Measurements from ENCODE around the gene CD47.

DNA sequence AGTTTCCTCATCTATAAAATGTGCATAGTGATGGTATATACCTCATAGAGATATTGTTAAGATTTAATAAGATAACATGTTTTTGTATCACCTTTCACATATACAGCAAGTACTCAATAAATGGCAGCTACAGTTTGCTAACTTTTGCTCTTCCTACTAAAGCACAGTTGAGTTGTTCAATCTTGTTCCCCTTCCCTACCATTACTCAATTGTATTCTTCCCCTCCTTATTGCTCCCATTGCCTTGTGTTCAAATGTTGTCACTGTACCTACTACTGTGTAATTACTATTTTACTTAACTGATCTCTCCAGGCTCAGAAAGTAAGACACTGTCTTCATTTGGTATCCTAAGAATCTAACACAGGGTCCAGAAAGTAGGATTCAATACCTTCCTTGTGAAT, 5.5 kb downstream of the CD47 start:
- TF ChIP-seq TCF7L2 (IDR thresholded peaks at IDR 0.05; ENCODE audit: borderline replicate concordance, extremely low read depth, insufficient read depth, insufficient read length) (no peak), POLR2A (IDR thresholded peaks at IDR 0.05; ENCODE audit: borderline replicate concordance, extremely low read depth, insufficient read depth, insufficient read length) (no peak), YY1 (IDR thresholded peaks at IDR 0.05; ENCODE audit: extremely low read depth, insufficient replicate concordance, low read depth, low read length) (no peak), EGR1 (IDR thresholded peaks at IDR 0.05; ENCODE audit: low read depth) (no peak), EZH2 (IDR thresholded peaks at IDR 0.05) (no peak), ZFX (IDR thresholded peaks at IDR 0.05) (no peak), POLR2AphosphoS5 (IDR thresholded peaks at IDR 0.05; ENCODE audit: low read depth, low read length) (no peak), ELF1 (IDR thresholded peaks at IDR 0.05; ENCODE audit: borderline replicate concordance, low read depth) (no peak), ZNF274 (IDR thresholded peaks at IDR 0.05; ENCODE audit: low read depth, low read length) (no peak), EZH2phosphoT487 (IDR thresholded peaks at IDR 0.05; ENCODE audit: borderline replicate concordance) (no peak), RAD21 (IDR thresholded peaks at IDR 0.05; ENCODE audit: low read depth) (no peak)
- TF ChIP-seq, protein P1, sequence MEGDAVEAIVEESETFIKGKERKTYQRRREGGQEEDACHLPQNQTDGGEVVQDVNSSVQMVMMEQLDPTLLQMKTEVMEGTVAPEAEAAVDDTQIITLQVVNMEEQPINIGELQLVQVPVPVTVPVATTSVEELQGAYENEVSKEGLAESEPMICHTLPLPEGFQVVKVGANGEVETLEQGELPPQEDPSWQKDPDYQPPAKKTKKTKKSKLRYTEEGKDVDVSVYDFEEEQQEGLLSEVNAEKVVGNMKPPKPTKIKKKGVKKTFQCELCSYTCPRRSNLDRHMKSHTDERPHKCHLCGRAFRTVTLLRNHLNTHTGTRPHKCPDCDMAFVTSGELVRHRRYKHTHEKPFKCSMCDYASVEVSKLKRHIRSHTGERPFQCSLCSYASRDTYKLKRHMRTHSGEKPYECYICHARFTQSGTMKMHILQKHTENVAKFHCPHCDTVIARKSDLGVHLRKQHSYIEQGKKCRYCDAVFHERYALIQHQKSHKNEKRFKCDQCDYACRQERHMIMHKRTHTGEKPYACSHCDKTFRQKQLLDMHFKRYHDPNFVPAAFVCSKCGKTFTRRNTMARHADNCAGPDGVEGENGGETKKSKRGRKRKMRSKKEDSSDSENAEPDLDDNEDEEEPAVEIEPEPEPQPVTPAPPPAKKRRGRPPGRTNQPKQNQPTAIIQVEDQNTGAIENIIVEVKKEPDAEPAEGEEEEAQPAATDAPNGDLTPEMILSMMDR (IDR thresholded peaks at IDR 0.05 in 2 of 3, conservative IDR thresholded peaks at IDR 0.05 in 1 of 3; ENCODE audit: borderline replicate concordance in 1 of 3, insufficient read depth in 1 of 3, low read depth in 2 of 3, low read length in 2 of 3) = no peak
- TF ChIP-seq, protein P2, sequence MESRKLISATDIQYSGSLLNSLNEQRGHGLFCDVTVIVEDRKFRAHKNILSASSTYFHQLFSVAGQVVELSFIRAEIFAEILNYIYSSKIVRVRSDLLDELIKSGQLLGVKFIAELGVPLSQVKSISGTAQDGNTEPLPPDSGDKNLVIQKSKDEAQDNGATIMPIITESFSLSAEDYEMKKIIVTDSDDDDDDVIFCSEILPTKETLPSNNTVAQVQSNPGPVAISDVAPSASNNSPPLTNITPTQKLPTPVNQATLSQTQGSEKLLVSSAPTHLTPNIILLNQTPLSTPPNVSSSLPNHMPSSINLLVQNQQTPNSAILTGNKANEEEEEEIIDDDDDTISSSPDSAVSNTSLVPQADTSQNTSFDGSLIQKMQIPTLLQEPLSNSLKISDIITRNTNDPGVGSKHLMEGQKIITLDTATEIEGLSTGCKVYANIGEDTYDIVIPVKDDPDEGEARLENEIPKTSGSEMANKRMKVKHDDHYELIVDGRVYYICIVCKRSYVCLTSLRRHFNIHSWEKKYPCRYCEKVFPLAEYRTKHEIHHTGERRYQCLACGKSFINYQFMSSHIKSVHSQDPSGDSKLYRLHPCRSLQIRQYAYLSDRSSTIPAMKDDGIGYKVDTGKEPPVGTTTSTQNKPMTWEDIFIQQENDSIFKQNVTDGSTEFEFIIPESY (IDR thresholded peaks at IDR 0.05; ENCODE audit: extremely low read depth, insufficient replicate concordance, low read length) = no peak
- TF ChIP-seq, protein P3, sequence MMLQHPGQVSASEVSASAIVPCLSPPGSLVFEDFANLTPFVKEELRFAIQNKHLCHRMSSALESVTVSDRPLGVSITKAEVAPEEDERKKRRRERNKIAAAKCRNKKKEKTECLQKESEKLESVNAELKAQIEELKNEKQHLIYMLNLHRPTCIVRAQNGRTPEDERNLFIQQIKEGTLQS (IDR thresholded peaks at IDR 0.05) = no peak
